Measurements from ENCODE around the gene OOSP3. TPM values are rescaled to one million over a fixed set of nuclear protein-coding genes. Genes with fewer than 3 reads are reported as not detected.
"Not testable (repeated sequence)": the region's sequence is repeated elsewhere in the genome, so short reads cannot be mapped to it uniquely, and the experiment has no call there.

OOSP3 gene
- not detected for total RNA-seq

DNA sequence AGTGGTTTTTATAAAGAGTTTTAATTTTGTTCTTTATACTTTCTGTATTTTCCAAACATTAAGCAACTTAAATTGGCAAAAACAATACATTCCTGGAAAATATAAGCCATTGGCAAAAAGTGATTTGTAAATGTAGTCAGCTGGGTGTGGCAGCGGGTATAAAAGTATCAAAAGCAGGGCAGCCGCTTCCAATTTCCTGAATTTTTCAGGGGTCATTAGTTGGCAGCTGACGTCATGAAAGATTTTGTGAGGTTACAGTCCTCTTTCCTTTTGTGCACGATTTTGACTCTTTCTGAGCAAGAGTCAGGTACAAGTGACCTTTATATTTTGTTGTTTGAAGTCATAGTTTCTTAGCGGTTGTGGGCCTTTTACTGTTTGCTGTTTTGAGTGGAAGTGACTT, at the start of gene OOSP3:
Gene OOSP3, plus strand, starts transcription at position 208 of the 400 bp plus-strand sequence. Its CDS starts 27 bp downstream, at position 235.
- H3K4me1 Mint-ChIP-seq (ENCODE audit: low read depth) = no peaks in the 10 kb centered on the region
- no peaks in the 10 kb centered on the region for H3K36me3 Mint-ChIP-seq (ENCODE audit: insufficient read depth in 2 of 2)
- ATAC-seq (replicated peaks in 1 of 2) = no peak

DNA sequence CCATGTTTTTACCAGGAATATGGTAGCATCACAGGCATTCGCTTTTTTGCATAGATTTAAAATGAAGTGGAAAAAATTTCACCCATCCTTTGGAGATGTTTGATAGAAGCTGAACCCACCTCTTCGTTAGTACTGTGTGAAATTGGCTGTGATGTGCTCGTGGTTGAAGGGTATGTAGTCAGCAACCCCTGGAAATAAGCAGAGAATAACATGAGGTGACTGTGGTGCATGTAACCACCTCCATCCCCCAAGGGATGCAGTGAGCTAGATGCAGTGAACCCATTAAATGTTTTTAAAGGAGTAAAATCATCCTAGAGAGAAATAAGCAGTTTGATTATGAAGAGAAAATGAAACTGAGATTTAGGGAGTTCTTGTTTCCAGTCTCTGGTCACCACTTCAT, 49.2 kb upstream of the OOSP3 start:
- no peaks in the 10 kb centered on the region for H3K27me3 Mint-ChIP-seq (ENCODE audit: low read depth)
- no peaks in the 10 kb centered on the region for H3K36me3 Mint-ChIP-seq (ENCODE audit: insufficient read depth in 2 of 2)
- ATAC-seq (replicated peaks in 1 of 2) (no peak), DNase-seq (no peak)
- no peaks in the 10 kb centered on the region for H3K9me3 Mint-ChIP-seq
- peaks cover 7% of the 10 kb centered on the region for H3K4me1 Mint-ChIP-seq (ENCODE audit: low read depth)
- H3K4me3 Mint-ChIP-seq = peak overlapping the region in 1 of 2 donors; percentile 19
- no peak overlapping the region for H3K27ac Mint-ChIP-seq

More for the DNA sequence above, at the start of gene OOSP3:
- H3K4me3 Mint-ChIP-seq = no peak within 1 kb of the TSS
- peaks cover 34% of the 10 kb centered on the region for H3K27me3 Mint-ChIP-seq (ENCODE audit: low read depth)
- H3K27ac Mint-ChIP-seq = no peak within 1 kb of the TSS
- DNase-seq = no peak
- no peaks in the 10 kb centered on the region for H3K9me3 Mint-ChIP-seq

DNA sequence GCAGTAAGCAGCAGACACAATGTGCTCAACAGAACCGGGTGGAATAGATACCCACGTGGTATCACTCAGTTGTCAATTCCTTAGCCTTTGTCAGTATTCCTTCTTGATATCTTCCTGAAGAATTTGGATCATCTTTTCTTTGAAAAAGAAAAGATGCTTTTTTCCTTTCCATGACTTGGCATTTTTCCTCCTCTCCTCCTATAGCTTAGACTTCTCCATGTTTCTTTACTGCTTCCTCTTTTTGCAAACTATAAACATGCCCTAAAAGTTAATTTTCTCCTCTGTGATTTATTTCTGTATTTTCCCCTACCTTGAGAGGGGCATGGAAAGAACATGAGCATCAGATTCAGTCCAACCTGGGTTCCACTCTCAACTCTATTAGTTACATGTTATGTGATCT, 45.0 kb upstream of the OOSP3 start:
- ATAC-seq (replicated peaks in 1 of 2) = no peak

DNA sequence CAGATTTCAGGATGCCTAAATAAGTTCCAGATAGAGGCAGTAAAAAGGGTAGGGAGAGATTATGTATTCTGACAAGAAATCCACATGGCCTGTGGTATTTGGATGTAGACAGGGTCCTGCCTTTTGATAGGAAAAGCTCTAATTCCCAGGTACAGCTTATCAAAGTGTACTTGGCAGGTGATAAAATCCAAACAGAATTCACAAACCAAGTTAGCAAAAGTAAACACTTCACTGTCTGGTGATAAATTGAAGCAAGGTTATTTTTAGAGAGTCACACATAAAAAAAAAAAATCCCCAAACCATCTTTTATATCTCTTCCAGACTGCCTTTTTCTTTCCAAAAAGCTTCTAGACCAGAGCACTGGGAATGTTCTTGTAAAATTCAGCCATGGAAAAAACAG, 39.0 kb upstream of the OOSP3 start:
- no peak for DNase-seq
- no peak for ATAC-seq (replicated peaks in 1 of 2)

More for the DNA sequence above, 45.0 kb upstream of the OOSP3 start:
- no peaks in the 10 kb centered on the region for H3K36me3 Mint-ChIP-seq (ENCODE audit: insufficient read depth in 2 of 2)
- H3K27me3 Mint-ChIP-seq (ENCODE audit: low read depth) = peaks cover 8% of the 10 kb centered on the region
- peaks cover 7% of the 10 kb centered on the region for H3K4me1 Mint-ChIP-seq (ENCODE audit: low read depth)
- no peaks in the 10 kb centered on the region for H3K9me3 Mint-ChIP-seq
- no peak overlapping the region for H3K4me3 Mint-ChIP-seq
- no peak for DNase-seq
- no peak overlapping the region for H3K27ac Mint-ChIP-seq

DNA sequence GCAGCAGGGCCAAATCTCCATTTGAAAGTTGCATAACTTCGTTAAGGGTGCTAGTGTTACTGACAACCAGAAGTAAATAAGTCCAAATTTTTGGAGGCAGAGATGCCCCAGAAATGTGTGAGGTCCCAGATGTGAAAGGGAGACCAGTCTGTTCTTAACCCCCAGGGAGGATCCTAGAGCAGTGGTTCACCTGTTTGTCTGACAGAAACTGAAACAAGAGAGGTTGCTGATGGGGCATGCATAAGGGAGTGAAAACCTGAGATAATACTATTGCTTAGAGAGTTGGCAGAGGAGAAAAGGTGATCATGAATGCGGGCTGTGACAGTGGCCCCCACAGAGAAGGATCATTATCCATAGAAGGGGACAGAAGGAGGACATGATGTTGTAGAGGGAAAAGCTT, 37.1 kb upstream of the OOSP3 start:
- Mint-ChIP-seq H3K9me3 (no peaks in the 10 kb centered on the region), H3K4me1 (ENCODE audit: low read depth) (no peaks in the 10 kb centered on the region)
- ATAC-seq (replicated peaks in 1 of 2) = no peak

More for the DNA sequence above, 39.0 kb upstream of the OOSP3 start:
- no peaks in the 10 kb centered on the region for H3K9me3 Mint-ChIP-seq
- H3K27ac Mint-ChIP-seq = no peak overlapping the region
- H3K27me3 Mint-ChIP-seq (ENCODE audit: low read depth) = peaks cover 8% of the 10 kb centered on the region
- H3K4me3 Mint-ChIP-seq = no peak overlapping the region
- H3K36me3 Mint-ChIP-seq (ENCODE audit: insufficient read depth in 2 of 2) = no peaks in the 10 kb centered on the region
- H3K4me1 Mint-ChIP-seq (ENCODE audit: low read depth) = no peaks in the 10 kb centered on the region

DNA sequence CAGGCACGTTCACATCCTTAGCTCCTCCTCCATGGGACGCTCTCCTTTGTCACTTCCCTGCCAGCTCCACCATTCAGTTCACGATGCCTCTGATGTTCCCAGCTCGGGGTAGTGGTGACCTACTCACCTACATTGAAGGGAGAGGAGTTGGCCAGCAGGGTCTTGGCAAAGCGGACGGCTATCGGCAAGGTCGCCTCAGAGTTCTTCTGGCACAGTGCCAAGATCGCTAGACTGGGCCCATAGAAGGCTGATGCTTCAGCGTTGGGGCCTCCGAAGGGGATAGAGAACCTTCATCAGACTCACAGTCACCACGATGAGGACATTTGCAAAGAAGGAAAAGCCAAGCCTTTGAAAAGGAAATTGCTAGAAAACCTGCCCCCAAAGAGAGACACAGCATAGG, 36.3 kb upstream of the OOSP3 start:
- no peaks in the 10 kb centered on the region for H3K36me3 Mint-ChIP-seq (ENCODE audit: insufficient read depth in 2 of 2)
- no peak overlapping the region for H3K27ac Mint-ChIP-seq
- no peaks in the 10 kb centered on the region for H3K9me3 Mint-ChIP-seq
- DNase-seq (no peak), ATAC-seq (replicated peaks in 1 of 2) (no peak)
- H3K27me3 Mint-ChIP-seq (ENCODE audit: low read depth) = peaks cover 8% of the 10 kb centered on the region
- H3K4me1 Mint-ChIP-seq (ENCODE audit: low read depth) = no peaks in the 10 kb centered on the region
- H3K4me3 Mint-ChIP-seq = no peak overlapping the region

More for the DNA sequence above, 37.1 kb upstream of the OOSP3 start:
- DNase-seq = no peak
- H3K36me3 Mint-ChIP-seq (ENCODE audit: insufficient read depth in 2 of 2) = no peaks in the 10 kb centered on the region
- H3K27me3 Mint-ChIP-seq (ENCODE audit: low read depth) = peaks cover 8% of the 10 kb centered on the region
- no peak overlapping the region for H3K27ac Mint-ChIP-seq
- H3K4me3 Mint-ChIP-seq = no peak overlapping the region

- no peak for DNase-seq
- H3K4me1 Mint-ChIP-seq (ENCODE audit: low read depth) = no peaks in the 10 kb centered on the region
- H3K27ac Mint-ChIP-seq = no peak within 1 kb of the TSS
- no peak for ATAC-seq (replicated peaks in 1 of 2)
- peaks cover 0 to 1% of the 10 kb centered on the region in 2 donors for H3K9me3 Mint-ChIP-seq
- H3K4me3 Mint-ChIP-seq = no peak within 1 kb of the TSS
- H3K27me3 Mint-ChIP-seq (ENCODE audit: low read depth) = no peaks in the 10 kb centered on the region
- H3K36me3 Mint-ChIP-seq (ENCODE audit: insufficient read depth in 2 of 2) = no peaks in the 10 kb centered on the region
These were observed 33.2 kb upstream of the OOSP3 start, which contains the start of gene CBLIF for GRCh38 chr11:59845399-59845798. Gene CBLIF, minus strand, starts transcription at chr11:59845499. Its CDS starts 46 bp downstream, at chr11:59845453.

DNA sequence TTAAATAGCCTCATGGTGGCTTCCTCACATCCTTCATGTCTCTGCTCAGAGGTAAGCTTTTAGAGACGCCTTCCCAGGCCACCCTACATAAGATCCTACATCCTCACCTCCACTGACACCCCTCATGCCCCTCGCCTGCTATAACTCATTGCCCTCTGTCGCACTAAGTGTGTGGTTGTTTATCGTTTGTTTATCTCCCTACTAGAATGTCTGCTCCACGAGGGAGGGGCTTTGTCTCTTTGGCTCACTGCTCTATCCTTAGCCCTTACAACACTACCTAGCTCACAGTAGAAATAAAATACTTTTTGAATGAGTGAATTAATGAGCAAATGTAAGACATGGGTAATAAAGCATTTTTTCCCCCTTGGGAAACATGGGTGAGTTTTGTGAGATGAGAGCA, 32.0 kb upstream of the OOSP3 start:
- Mint-ChIP-seq H3K9me3 (peaks cover 1 to 2% of the 10 kb centered on the region in 2 donors), H3K4me1 (ENCODE audit: low read depth) (no peaks in the 10 kb centered on the region), H3K27me3 (ENCODE audit: low read depth) (no peaks in the 10 kb centered on the region), H3K4me3 (no peak overlapping the region), H3K36me3 (ENCODE audit: insufficient read depth in 2 of 2) (no peaks in the 10 kb centered on the region), H3K27ac (no peak overlapping the region)
- DNase-seq = no peak
- ATAC-seq (replicated peaks in 1 of 2) = no peak

GRCh38 chr11:59847626-59848025, 31.0 kb upstream of the OOSP3 start:
- peaks cover 1 to 2% of the 10 kb centered on the region in 2 donors for H3K9me3 Mint-ChIP-seq
- no peak for ATAC-seq (replicated peaks in 1 of 2)
- no peaks in the 10 kb centered on the region for H3K27me3 Mint-ChIP-seq (ENCODE audit: low read depth)
- DNase-seq = no peak
- H3K4me1 Mint-ChIP-seq (ENCODE audit: low read depth) = no peaks in the 10 kb centered on the region
- no peak overlapping the region for H3K27ac Mint-ChIP-seq
- no peak overlapping the region for H3K4me3 Mint-ChIP-seq
- H3K36me3 Mint-ChIP-seq (ENCODE audit: insufficient read depth in 2 of 2) = no peaks in the 10 kb centered on the region

DNA sequence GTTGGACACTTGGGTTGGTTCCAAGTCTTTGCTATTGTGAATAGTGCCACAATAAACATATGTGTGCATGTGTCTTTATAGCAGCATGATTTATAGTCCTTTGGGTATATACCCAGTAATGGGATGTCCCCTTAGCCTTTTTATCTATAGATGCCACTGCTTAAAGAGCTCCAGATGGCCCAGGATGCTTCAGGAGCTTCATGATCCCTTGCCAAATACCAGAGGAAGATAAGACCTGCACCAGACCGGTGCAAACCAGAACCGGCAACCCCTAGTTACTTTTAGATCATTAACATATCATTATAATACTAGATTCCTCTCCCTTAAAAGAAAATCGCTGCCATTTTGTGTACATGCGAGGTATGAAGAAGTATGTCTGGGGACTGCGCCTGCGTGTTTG, 30.1 kb upstream of the OOSP3 start:
- H3K9me3 Mint-ChIP-seq; ATAC-seq (replicated peaks in 1 of 2); H3K27ac Mint-ChIP-seq; H3K27me3 Mint-ChIP-seq (ENCODE audit: low read depth); H3K4me3 Mint-ChIP-seq; H3K36me3 Mint-ChIP-seq (ENCODE audit: insufficient read depth in 2 of 2); H3K4me1 Mint-ChIP-seq (ENCODE audit: low read depth); DNase-seq: not testable (repeated sequence)

DNA sequence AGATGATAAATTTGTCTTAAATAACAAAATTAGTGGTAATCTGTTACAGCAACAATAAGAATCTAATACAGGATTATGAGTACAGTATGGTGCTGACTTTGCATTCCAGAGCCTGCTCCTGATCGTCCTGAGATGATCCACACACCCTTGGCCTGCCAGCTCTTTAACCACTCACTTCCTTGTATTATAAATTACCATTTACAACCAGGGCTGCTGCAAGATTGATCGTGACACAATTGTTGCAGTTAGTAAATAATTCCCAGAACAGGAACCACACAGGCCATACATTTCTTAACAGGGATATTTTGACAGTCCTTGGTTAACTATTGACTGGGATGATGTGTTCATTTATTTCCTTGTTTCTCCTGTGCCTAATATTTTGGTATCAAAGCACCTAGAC, 29.5 kb upstream of the OOSP3 start:
- ATAC-seq (replicated peaks in 1 of 2) = no peak
- no peaks in the 10 kb centered on the region for H3K27me3 Mint-ChIP-seq (ENCODE audit: low read depth)
- H3K9me3 Mint-ChIP-seq = peaks cover 1 to 2% of the 10 kb centered on the region in 2 donors
- H3K4me1 Mint-ChIP-seq (ENCODE audit: low read depth) = no peaks in the 10 kb centered on the region
- H3K4me3 Mint-ChIP-seq = no peak overlapping the region
- no peak for DNase-seq
- no peak overlapping the region for H3K27ac Mint-ChIP-seq
- H3K36me3 Mint-ChIP-seq (ENCODE audit: insufficient read depth in 2 of 2) = no peaks in the 10 kb centered on the region

DNA sequence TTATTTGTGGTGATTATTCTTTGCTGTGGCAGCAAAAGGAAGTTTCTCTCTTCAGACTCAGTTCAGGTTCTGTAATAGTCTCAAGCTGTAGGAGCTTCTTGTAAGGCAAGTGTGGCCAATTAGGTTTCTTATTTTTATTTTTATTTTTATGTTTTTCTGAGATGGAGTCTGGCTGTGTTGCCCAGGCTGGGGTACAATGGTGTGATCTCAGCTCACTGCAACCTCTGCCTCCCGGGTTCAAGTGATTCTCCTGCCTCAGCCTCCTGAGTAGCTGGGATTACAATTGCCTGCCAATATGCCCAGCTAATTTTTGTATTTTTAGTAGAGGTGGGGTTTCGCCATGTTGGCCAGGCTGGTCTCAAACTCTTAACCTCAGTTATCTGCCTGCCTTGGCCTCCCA, 29.0 kb upstream of the OOSP3 start:
- not testable (repeated sequence) for H3K9me3 Mint-ChIP-seq; H3K4me3 Mint-ChIP-seq; DNase-seq; ATAC-seq (replicated peaks in 1 of 2); H3K36me3 Mint-ChIP-seq (ENCODE audit: insufficient read depth in 2 of 2); H3K27ac Mint-ChIP-seq; H3K27me3 Mint-ChIP-seq (ENCODE audit: low read depth); H3K4me1 Mint-ChIP-seq (ENCODE audit: low read depth)

- H3K36me3 Mint-ChIP-seq (ENCODE audit: insufficient read depth in 2 of 2); DNase-seq: not testable (repeated sequence)
These were observed 27.2 kb upstream of the OOSP3 start for GRCh38 chr11:59851416-59851815.

GRCh38 chr11:59854871-59855270, 23.7 kb upstream of the OOSP3 start:
- peaks cover 0 to 2% of the 10 kb centered on the region in 2 donors for H3K9me3 Mint-ChIP-seq
- no peak for ATAC-seq (replicated peaks in 1 of 2)
- H3K4me3 Mint-ChIP-seq = no peak overlapping the region
- no peaks in the 10 kb centered on the region for H3K36me3 Mint-ChIP-seq (ENCODE audit: insufficient read depth in 2 of 2)
- no peak for DNase-seq
- peaks cover 11% of the 10 kb centered on the region for H3K27me3 Mint-ChIP-seq (ENCODE audit: low read depth)
- H3K4me1 Mint-ChIP-seq (ENCODE audit: low read depth) = peaks cover 18% of the 10 kb centered on the region
- no peak overlapping the region for H3K27ac Mint-ChIP-seq

More at GRCh38 chr11:59851416-59851815, 27.2 kb upstream of the OOSP3 start:
- H3K4me1 Mint-ChIP-seq (ENCODE audit: low read depth); H3K27ac Mint-ChIP-seq; H3K4me3 Mint-ChIP-seq; H3K27me3 Mint-ChIP-seq (ENCODE audit: low read depth); ATAC-seq (replicated peaks in 1 of 2); H3K9me3 Mint-ChIP-seq: not testable (repeated sequence)
